Measurements from ENCODE around the gene TIPARP.

DNA sequence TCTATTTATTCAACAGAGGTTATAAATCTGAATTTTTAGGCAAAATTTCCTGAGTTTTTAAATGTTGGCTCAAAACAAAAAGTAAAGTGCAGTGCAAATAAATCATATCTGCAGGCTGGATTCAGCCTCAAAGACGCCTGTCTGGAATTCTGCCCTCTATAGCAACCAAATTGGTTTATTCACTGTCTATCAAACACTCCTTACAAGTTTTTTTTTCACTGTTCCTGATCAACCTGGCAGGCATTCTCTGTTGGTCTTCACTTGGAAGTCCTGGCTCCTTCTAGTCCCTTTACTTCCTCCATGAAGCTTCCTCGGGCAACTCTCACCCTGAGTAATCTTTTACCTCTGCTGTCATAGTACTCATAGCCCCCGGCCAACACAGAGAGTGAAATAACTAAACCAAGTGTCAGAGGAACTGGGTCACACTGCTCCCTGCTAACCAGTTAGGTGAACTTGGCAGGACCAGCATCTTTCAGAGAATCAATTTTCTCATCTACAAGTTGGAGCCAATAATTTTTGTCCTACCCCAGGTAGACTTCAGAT lies 36.8 kb upstream of the TIPARP start:
- TF ChIP-seq, protein P1, sequence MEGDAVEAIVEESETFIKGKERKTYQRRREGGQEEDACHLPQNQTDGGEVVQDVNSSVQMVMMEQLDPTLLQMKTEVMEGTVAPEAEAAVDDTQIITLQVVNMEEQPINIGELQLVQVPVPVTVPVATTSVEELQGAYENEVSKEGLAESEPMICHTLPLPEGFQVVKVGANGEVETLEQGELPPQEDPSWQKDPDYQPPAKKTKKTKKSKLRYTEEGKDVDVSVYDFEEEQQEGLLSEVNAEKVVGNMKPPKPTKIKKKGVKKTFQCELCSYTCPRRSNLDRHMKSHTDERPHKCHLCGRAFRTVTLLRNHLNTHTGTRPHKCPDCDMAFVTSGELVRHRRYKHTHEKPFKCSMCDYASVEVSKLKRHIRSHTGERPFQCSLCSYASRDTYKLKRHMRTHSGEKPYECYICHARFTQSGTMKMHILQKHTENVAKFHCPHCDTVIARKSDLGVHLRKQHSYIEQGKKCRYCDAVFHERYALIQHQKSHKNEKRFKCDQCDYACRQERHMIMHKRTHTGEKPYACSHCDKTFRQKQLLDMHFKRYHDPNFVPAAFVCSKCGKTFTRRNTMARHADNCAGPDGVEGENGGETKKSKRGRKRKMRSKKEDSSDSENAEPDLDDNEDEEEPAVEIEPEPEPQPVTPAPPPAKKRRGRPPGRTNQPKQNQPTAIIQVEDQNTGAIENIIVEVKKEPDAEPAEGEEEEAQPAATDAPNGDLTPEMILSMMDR (IDR thresholded peaks at IDR 0.05): no peak
- TF ChIP-seq POLR2A (IDR thresholded peaks at IDR 0.05) (no peak), EP300 (IDR thresholded peaks at IDR 0.05) (no peak), POLR2AphosphoS5 (IDR thresholded peaks at IDR 0.05) (no peak)

Measured in sigmoid colon (tissue), 4 donors.